Breast epithelium (tissue), 4 donors: ENCODE results near the gene FER. TPM values are rescaled to one million over a fixed set of nuclear protein-coding genes. Genes with fewer than 3 reads are reported as not detected.
"Not testable (repeated sequence)": the region's sequence is repeated elsewhere in the genome, so short reads cannot be mapped to it uniquely, and the experiment has no call there.

Experiments used
- DNase-seq, 2 donors: peaks; one replicate each; pipeline ENCODE4 v3.0.0-alpha.2; 2019; ENCODE audit warnings: low spot score in 2 of 2
- H3K27ac ChIP-seq, 2 donors: fragments of 200-600 bp; sonication (generic) in 1 of 2; one replicate each; pipeline ENCODE4 v1.5.1; 2016 to 2019; ENCODE audit warnings: mild to moderate bottlenecking in 1 of 2
- H3K27me3 ChIP-seq, 2 donors: fragments of 200-600 bp; sonication (generic) in 1 of 2; one replicate each; pipeline versions ENCODE4 v1.5.1 to v1.6.0; 2017 to 2019; ENCODE audit warnings: control low read depth in 1 of 2, mild to moderate bottlenecking in 1 of 2
- H3K36me3 ChIP-seq: fragments of 200-600 bp; one replicate; pipeline ENCODE4 v1.5.1; 2019
- H3K4me1 ChIP-seq, 2 donors: fragments of 200-600 bp; sonication (generic); one replicate each; pipeline ENCODE4 v1.5.1; 2016 to 2019; ENCODE audit warnings: control low read depth in 1 of 2
- H3K4me3 ChIP-seq, 3 donors: fragments of 200-600 bp; sonication (generic); 1 replicate in 2 of 3; 2 replicates in 1 of 3; pipeline ENCODE4 v1.5.1; 2016 to 2019; ENCODE audit warnings: mild to moderate bottlenecking in 3 of 3, moderate library complexity in 2 of 3
- H3K9me3 ChIP-seq, 2 donors: fragments of 200-600 bp; sonication (generic) in 1 of 2; one replicate each; pipeline ENCODE4 v1.5.1; 2016 to 2019; ENCODE audit warnings: control low read depth in 1 of 2
- POLR2A ChIP-seq: fragments of 450-650 bp; IDR thresholded peaks from one replicate; pipeline ENCODE4 v1.6.1; 2016; ENCODE audit warnings: antibody characterized with exemption, mild to moderate bottlenecking, moderate library complexity
- POLR2AphosphoS5 ChIP-seq, 3 donors: sonication (generic); formaldehyde crosslinking; IDR thresholded peaks; one replicate each; pipeline ENCODE4 v1.6.1; 2017; ENCODE audit warnings: antibody characterized with exemption in 3 of 3
- intact Hi-C: fragments of 100-400 bp; cut with DNase I; formaldehyde crosslinking; loops from one replicate; pipeline ENCODE4 v1.15.1; 2023; ENCODE audit warnings: low total_unique reads
- total RNA-seq, 3 donors: library from RNA; depleted of rRNA; stranded (reverse); fragments of >200 nt; gene quantifications; one replicate each; pipeline ENCODE4 v1.1.0, GENCODE V29; 2016
- TF ChIP-seq, protein P1 (sequence below), 3 donors: fragments of 450-650 bp; IDR thresholded peaks; one replicate each; pipeline ENCODE4 v1.5.1; 2016 to 2017; ENCODE audit warnings: antibody characterized with exemption in 3 of 3, mild to moderate bottlenecking in 3 of 3, moderate library complexity in 3 of 3

Gene FER
- total RNA-seq, 3 donors from 2014 or later, result 24.3 to 27.8 (median 27.2) TPM

GRCh38 chr5:108974594-108974993 is 226.9 kb downstream of the FER start:
- intact Hi-C loops, result no loop called here
- Histone ChIP-seq H3K4me3 (no peak overlapping the region), H3K4me1 (no peaks in the 10 kb centered on the region), H3K36me3 (no peaks in the 10 kb centered on the region), H3K27me3 (no peaks in the 10 kb centered on the region), H3K9me3 (no peaks in the 10 kb centered on the region), H3K27ac (no peak overlapping the region)
- DNase-seq, result no peak
- TF ChIP-seq, protein P1, sequence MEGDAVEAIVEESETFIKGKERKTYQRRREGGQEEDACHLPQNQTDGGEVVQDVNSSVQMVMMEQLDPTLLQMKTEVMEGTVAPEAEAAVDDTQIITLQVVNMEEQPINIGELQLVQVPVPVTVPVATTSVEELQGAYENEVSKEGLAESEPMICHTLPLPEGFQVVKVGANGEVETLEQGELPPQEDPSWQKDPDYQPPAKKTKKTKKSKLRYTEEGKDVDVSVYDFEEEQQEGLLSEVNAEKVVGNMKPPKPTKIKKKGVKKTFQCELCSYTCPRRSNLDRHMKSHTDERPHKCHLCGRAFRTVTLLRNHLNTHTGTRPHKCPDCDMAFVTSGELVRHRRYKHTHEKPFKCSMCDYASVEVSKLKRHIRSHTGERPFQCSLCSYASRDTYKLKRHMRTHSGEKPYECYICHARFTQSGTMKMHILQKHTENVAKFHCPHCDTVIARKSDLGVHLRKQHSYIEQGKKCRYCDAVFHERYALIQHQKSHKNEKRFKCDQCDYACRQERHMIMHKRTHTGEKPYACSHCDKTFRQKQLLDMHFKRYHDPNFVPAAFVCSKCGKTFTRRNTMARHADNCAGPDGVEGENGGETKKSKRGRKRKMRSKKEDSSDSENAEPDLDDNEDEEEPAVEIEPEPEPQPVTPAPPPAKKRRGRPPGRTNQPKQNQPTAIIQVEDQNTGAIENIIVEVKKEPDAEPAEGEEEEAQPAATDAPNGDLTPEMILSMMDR (IDR thresholded peaks at IDR 0.05), result no peak
- TF ChIP-seq POLR2A, result no peak
- TF ChIP-seq POLR2AphosphoS5 (IDR thresholded peaks at IDR 0.05), result no peak

DNA sequence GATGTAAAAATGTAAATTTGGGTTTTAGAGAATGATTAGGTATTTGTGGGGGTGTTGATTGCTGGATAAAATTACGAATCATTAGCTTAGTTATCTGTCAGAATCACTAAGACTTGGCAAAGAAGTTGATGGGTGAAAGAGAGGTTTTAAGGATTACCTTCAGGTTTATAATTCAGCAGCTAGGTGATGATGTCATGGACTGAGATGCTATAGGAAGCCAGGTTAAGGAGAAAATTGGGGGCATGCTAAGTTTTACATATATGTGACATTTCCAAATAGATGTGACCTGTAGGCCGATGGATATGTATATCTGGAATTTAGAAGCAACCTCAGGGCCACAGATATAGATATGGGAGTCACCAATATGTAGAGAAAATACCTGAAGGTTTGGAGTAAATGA is 228.0 kb downstream of the FER start:
- TF ChIP-seq POLR2AphosphoS5 (IDR thresholded peaks at IDR 0.05) (no peak), POLR2A (no peak)
- TF ChIP-seq, protein P1 (IDR thresholded peaks at IDR 0.05), result no peak
- Histone ChIP-seq H3K4me1 (no peaks in the 10 kb centered on the region), H3K4me3 (no peak overlapping the region), H3K27me3 (no peaks in the 10 kb centered on the region), H3K9me3 (no peaks in the 10 kb centered on the region), H3K27ac (no peak overlapping the region), H3K36me3 (no peaks in the 10 kb centered on the region)
- no peak for DNase-seq
- intact Hi-C loops, result no loop called here

DNA sequence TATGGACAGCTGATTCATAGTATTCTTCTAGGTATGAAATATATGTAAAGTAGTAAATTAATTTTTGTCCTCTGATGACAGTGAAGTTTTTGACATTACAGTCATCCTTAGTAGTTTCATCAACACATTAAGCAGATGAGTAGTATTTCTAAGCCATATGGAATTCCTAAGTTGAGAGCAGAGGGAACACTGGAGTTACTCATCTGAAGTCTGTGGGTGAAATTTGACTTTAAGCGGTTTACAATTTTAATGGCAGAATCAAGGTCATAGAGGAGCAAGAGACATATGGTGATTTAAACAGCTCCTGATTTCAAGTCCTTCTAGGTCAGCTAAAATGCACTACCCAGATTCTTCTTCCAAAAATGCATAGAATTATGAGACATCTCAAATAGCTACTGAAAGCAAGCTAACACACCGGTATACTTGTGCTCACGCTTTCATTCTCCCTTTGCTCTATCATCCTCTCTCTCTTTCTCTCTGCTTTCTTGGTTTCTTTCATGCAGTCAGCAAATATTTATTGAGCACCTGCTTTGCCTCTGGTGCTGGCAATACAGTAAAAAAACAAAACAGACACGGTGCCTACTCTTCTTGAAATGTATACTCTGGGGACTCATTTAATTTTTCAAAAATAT is 235.9 kb downstream of the FER start:
- H3K27me3 ChIP-seq, result no peaks in the 10 kb centered on the region
- H3K4me1 ChIP-seq, result no peaks in the 10 kb centered on the region
- TF ChIP-seq POLR2A, result no peak
- no peak for TF ChIP-seq POLR2AphosphoS5 (IDR thresholded peaks at IDR 0.05)
- TF ChIP-seq, protein P1 (IDR thresholded peaks at IDR 0.05), result no peak
- intact Hi-C loops, result no loop called here
- H3K27ac ChIP-seq, result no peak overlapping the region
- H3K9me3 ChIP-seq, result peaks cover 0 to 10% of the 10 kb centered on the region in 2 donors
- H3K36me3 ChIP-seq, result peaks cover 7% of the 10 kb centered on the region
- H3K4me3 ChIP-seq, result no peak overlapping the region
- DNase-seq, result no peak

DNA sequence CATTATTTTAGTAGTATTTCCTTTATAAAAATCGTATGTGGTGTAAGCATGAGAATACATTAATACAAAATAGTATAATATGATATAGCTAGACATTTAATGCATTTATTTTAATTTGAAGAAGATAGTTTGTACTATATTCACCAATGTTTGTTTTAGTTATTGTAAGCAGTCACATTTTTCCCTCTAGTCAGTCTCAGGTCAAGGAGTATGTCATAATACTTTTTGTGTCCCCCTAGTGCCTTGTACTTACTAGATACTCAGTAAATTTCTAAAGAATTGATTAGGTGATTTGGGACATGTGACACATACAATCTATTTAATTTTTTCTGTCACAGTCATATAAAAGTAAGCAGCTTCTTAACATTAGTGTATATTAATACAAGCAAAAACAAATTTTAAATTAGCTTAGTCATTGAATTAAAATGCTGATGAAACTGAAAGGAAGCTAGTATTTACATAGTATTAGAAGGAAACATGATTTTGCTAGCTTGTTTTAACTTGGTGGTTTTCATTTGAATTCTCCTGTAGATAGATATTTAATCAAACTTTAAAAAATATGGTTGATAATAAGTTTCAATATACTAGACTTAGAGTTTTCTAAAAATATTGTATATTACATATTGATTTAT is 242.2 kb downstream of the FER start:
- no peak overlapping the region for H3K4me3 ChIP-seq
- no peak overlapping the region for H3K27ac ChIP-seq
- intact Hi-C loops, result no loop called here
- no peaks in the 10 kb centered on the region for H3K4me1 ChIP-seq
- H3K36me3 ChIP-seq, result peaks cover 4% of the 10 kb centered on the region
- no peaks in the 10 kb centered on the region for H3K27me3 ChIP-seq
- DNase-seq, result no peak
- peaks cover 8 to 23% of the 10 kb centered on the region in 2 donors for H3K9me3 ChIP-seq
- TF ChIP-seq POLR2AphosphoS5 (IDR thresholded peaks at IDR 0.05), result no peak
- TF ChIP-seq, protein P1 (IDR thresholded peaks at IDR 0.05), result no peak
- TF ChIP-seq POLR2A, result no peak

GRCh38 chr5:108992396-108993085 is 244.8 kb downstream of the FER start:
- H3K27me3 ChIP-seq, H3K36me3 ChIP-seq, H3K4me3 ChIP-seq, H3K4me1 ChIP-seq, DNase-seq, H3K27ac ChIP-seq, intact Hi-C loops: not testable (repeated sequence)
- peaks cover 8 to 28% of the 10 kb centered on the region in 2 donors for H3K9me3 ChIP-seq

DNA sequence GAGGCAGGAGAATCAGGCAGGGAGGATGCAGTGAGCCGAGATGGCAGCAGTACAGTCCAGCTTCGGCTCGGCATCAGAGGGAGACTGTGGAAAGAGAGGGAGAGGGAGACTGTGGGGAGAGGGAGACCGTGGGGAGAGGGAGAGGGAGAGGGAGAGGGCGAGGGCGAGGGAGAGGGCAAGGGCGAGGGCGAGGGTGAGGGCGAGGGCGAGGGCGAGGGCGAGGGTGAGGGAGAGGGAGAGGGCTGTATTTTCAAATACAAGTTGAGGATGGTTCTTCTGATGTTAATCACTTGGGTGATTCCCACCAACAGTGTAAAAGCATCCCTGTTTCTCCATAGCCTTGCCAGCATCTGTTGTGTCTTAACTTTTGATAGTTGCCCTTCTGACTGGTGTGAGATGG is 245.7 kb downstream of the FER start:
- not testable (repeated sequence) for DNase-seq

More for the DNA sequence above, 245.7 kb downstream of the FER start:
- H3K36me3 ChIP-seq, H3K27ac ChIP-seq, H3K27me3 ChIP-seq, intact Hi-C loops, H3K4me3 ChIP-seq, H3K4me1 ChIP-seq: not testable (repeated sequence)
- peaks cover 8 to 26% of the 10 kb centered on the region in 2 donors for H3K9me3 ChIP-seq
